Keratinocyte (primary cell): ENCODE measurements around the gene COL9A3. TPM values are rescaled to one million over a fixed set of nuclear protein-coding genes. Genes with fewer than 3 reads are reported as not detected.

Source experiments
- DNase-seq: peaks from one replicate; pipeline ENCODE4 v3.0.0-alpha.2; 2011; ENCODE audit warnings: low read depth, missing footprints, low spot score
- FAIRE-seq: peaks from 2 replicates; lab custom pipeline; 2011; peaks lifted over from hg19 to GRCh38; lab: Jason Lieb, UNC
- H2AFZ ChIP-seq: 2 replicates; pipeline ENCODE4 v1.6.0; 2012; ENCODE audit warnings: low read length, control low read depth, inconsistent platforms; ENCODE audit not compliant: control insufficient read depth
- H3K27ac ChIP-seq: 2 replicates; pipeline ENCODE4 v1.5.1; 2011; ENCODE audit warnings: low read length; ENCODE audit not compliant: control insufficient read depth, insufficient read depth
- H3K27me3 ChIP-seq: 3 replicates; pipeline ENCODE4 v1.6.0; 2011; ENCODE audit warnings: low read length; ENCODE audit not compliant: control insufficient read depth, insufficient read depth; ENCODE audit errors: extremely low read depth
- H3K36me3 ChIP-seq, 2 experiments: 2 replicates in 1 of 2; 3 replicates in 1 of 2; pipeline ENCODE4 v1.5.1; 2011; ENCODE audit warnings: low read length in 2 of 2, mild to moderate bottlenecking in 1 of 2; ENCODE audit not compliant: control insufficient read depth in 2 of 2, insufficient read depth in 2 of 2; ENCODE audit errors: extremely low read depth in 1 of 2
- H3K4me1 ChIP-seq: 3 replicates; pipeline ENCODE4 v1.5.1; 2011; ENCODE audit warnings: low read length; ENCODE audit not compliant: control insufficient read depth, insufficient read depth; ENCODE audit errors: extremely low read depth
- H3K4me2 ChIP-seq: 3 replicates; pipeline ENCODE4 v1.6.0; 2011; ENCODE audit warnings: low read depth, low read length; ENCODE audit not compliant: control insufficient read depth, insufficient read depth; ENCODE audit errors: extremely low read depth
- H3K4me3 ChIP-seq, 3 experiments: fragments of 200-600 bp in 1 of 3; sonication (generic) in 1 of 3; 2 replicates in 2 of 3; 3 replicates in 1 of 3; pipeline ENCODE4 v1.5.1; 2011 to 2016; ENCODE audit warnings: low read length in 3 of 3, mild to moderate bottlenecking in 3 of 3, control low read depth in 2 of 3, inconsistent platforms in 1 of 3, low read depth in 1 of 3, mixed read lengths in 1 of 3, mixed run types in 1 of 3, moderate library complexity in 1 of 3; ENCODE audit not compliant: control insufficient read depth in 2 of 3, insufficient read depth in 2 of 3; ENCODE audit errors: extremely low read depth in 1 of 3
- H3K79me2 ChIP-seq: 2 replicates; pipeline ENCODE4 v1.6.0; 2012; ENCODE audit warnings: low read length; ENCODE audit not compliant: control insufficient read depth, insufficient read depth
- H3K9ac ChIP-seq: 3 replicates; pipeline ENCODE4 v1.6.0; 2011; ENCODE audit warnings: low read length; ENCODE audit not compliant: control insufficient read depth, insufficient read depth; ENCODE audit errors: extremely low read depth
- H3K9me1 ChIP-seq: 3 replicates; pipeline ENCODE4 v1.6.0; 2011; ENCODE audit warnings: low read length; ENCODE audit not compliant: control insufficient read depth, insufficient read depth; ENCODE audit errors: extremely low read depth
- H3K9me3 ChIP-seq: 2 replicates; pipeline ENCODE4 v1.5.1; 2012; ENCODE audit warnings: low read depth, low read length; ENCODE audit not compliant: control insufficient read depth
- H4K20me1 ChIP-seq: 3 replicates; pipeline ENCODE4 v1.6.0; 2011; ENCODE audit warnings: low read length; ENCODE audit not compliant: control insufficient read depth, insufficient read depth; ENCODE audit errors: extremely low read depth
- CTCF ChIP-seq, 3 experiments: IDR thresholded peaks in 1 of 3; conservative IDR thresholded peaks in 1 of 3; optimal IDR thresholded peaks in 1 of 3; 2 replicates in 2 of 3; 3 replicates in 1 of 3; pipeline versions ENCODE3 to v1.5.1; 2011; ENCODE audit warnings: low read length in 3 of 3, mild to moderate bottlenecking in 3 of 3, moderate library complexity in 2 of 3, control low read depth in 1 of 3, inconsistent platforms in 1 of 3; ENCODE audit not compliant: insufficient read depth in 2 of 3; ENCODE audit errors: extremely low read depth in 1 of 3
- EZH2 ChIP-seq: IDR thresholded peaks from one replicate; pipeline ENCODE4 v1.6.1; 2012; ENCODE audit warnings: inconsistent platforms, mild to moderate bottlenecking, low read length, moderate library complexity
- dilution Hi-C: fragments of 300-500 bp; cut with MboI; formaldehyde crosslinking; loops from one replicate; pipeline ENCODE4 v1.7.0; 2020; ENCODE audit warnings: low sequenced_read_pairs; ENCODE audit not compliant: extremely low pct_ligation_motif_present
- polyA plus RNA-seq, 5 experiments: library from polyadenylated mRNA; depleted of rRNA in 3 of 5; stranded (reverse) in 3 of 5; stranded (forward) in 1 of 5; unstranded in 1 of 5; fragments of >200 nt; gene quantifications; 1 replicate in 1 of 5; 2 replicates in 3 of 5; 3 replicates in 1 of 5; pipeline versions ENCODE4 v1.2.1 to v1.2.3, GENCODE V29; 2011 to 2012; ENCODE audit warnings: missing spikeins in 2 of 5, low read depth in 1 of 5, low replicate concordance in 1 of 5

COL9A3 gene
- polyA plus RNA-seq, 1 donor (not counting 4 experiments of a cell fraction or from before 2014, with no cell fraction given) = 4.8 TPM

- Histone ChIP-seq H4K20me1 (no peaks in the 10 kb centered on the region), H3K4me1 (peaks cover 31% of the 10 kb centered on the region), H3K4me2 (peak overlapping the region; percentile 29), H3K9me1 (no peaks in the 10 kb centered on the region), H3K4me3 (peak overlapping the region in 1 of 3 experiments; percentile 2), H2AFZ (no peak overlapping the region), H3K9me3 (no peaks in the 10 kb centered on the region), H3K79me2 (no peaks in the 10 kb centered on the region), H3K27me3 (no peaks in the 10 kb centered on the region), H3K36me3 (no peaks in the 10 kb centered on the region), H3K27ac (no peak overlapping the region), H3K9ac (no peak overlapping the region)
- no peak for TF ChIP-seq CTCF (optimal IDR thresholded peaks at IDR 0.05 in 1 of 3, IDR thresholded peaks at IDR 0.05 in 1 of 3, conservative IDR thresholded peaks at IDR 0.05 in 1 of 3; ENCODE audit: extremely low read depth in 1 of 3, insufficient read depth in 2 of 3, low read length in 3 of 3)
- no peak for TF ChIP-seq EZH2
- dilution Hi-C loops = no loop called here
- FAIRE-seq = peak; percentile 20
- DNase-seq = no peak
These were observed 14.5 kb downstream of the COL9A3 start for GRCh38 chr20:62831361-62831788.

- DNase-seq (no peak), FAIRE-seq (no peak)
- no peaks in the 10 kb centered on the region for H3K9me3 ChIP-seq
- H3K9ac ChIP-seq = no peak overlapping the region
- H3K4me1 ChIP-seq = peaks cover 36% of the 10 kb centered on the region
- peak overlapping the region in 1 of 3 experiments; percentile 2 for H3K4me3 ChIP-seq
- no peaks in the 10 kb centered on the region for H3K27me3 ChIP-seq
- H4K20me1 ChIP-seq = no peaks in the 10 kb centered on the region
- no peaks in the 10 kb centered on the region for H3K9me1 ChIP-seq
- H2AFZ ChIP-seq = peak overlapping the region; percentile 50
- H3K79me2 ChIP-seq = no peaks in the 10 kb centered on the region
- TF ChIP-seq EZH2 (no peak), CTCF (optimal IDR thresholded peaks at IDR 0.05 in 1 of 3, IDR thresholded peaks at IDR 0.05 in 1 of 3, conservative IDR thresholded peaks at IDR 0.05 in 1 of 3; ENCODE audit: extremely low read depth in 1 of 3, insufficient read depth in 2 of 3, low read length in 3 of 3) (no peak)
- dilution Hi-C loops = no loop called here
- no peaks in the 10 kb centered on the region for H3K36me3 ChIP-seq
- peak overlapping the region; percentile 29 for H3K4me2 ChIP-seq
- no peak overlapping the region for H3K27ac ChIP-seq
These were observed 15.0 kb downstream of the COL9A3 start for GRCh38 chr20:62831854-62832211.
